Measurements from ENCODE around the gene CCDC15. TPM values are rescaled to one million over a fixed set of nuclear protein-coding genes. Genes with fewer than 3 reads are reported as not detected.

The CCDC15 gene
- total and polyA plus RNA-seq, 2 donors (not counting 1 experiment from before 2014, with no cell fraction given): 1.2 to 2.3 TPM

- Histone ChIP-seq H3K79me2 (ENCODE audit: control insufficient read depth, insufficient read depth, low read length) (no peaks in the 10 kb centered on the region), H3K9me3 (ENCODE audit: control insufficient read depth, insufficient read depth, low read depth, low read length) (no peaks in the 10 kb centered on the region), H3K27me3 (ENCODE audit: control insufficient read depth, insufficient read depth, low read length) (no peaks in the 10 kb centered on the region), H2AFZ (ENCODE audit: low read length) (no peak overlapping the region), H3K36me3 (ENCODE audit: control insufficient read depth, insufficient read depth, low read length) (no peaks in the 10 kb centered on the region), H3K4me1 (ENCODE audit: control insufficient read depth, extremely low read depth, insufficient read depth, low read length) (peaks cover 6% of the 10 kb centered on the region), H3K9ac (ENCODE audit: insufficient read depth, low read length) (no peak overlapping the region), H3K4me3 (replicated peaks in 1 of 4; ENCODE audit: control extremely low read depth in 1 of 4, insufficient read depth in 1 of 4, low read depth in 3 of 4, low read length in 4 of 4) (no peak overlapping the region), H4K20me1 (ENCODE audit: control insufficient read depth, extremely low read depth, insufficient read depth, low read length) (no peaks in the 10 kb centered on the region), H3K27ac (ENCODE audit: insufficient read depth, low read length) (no peak overlapping the region), H3K4me2 (ENCODE audit: extremely low read depth, insufficient read depth, low read length) (no peak overlapping the region)
- peak in 1 of 2 donors; percentile 51 for DNase-seq (ENCODE audit: low read depth in 2 of 2)
- TF ChIP-seq EZH2 (IDR thresholded peaks at IDR 0.05; ENCODE audit: low read length, missing control alignments) (no peak), CTCF (conservative IDR thresholded peaks at IDR 0.05 in 1 of 2, IDR thresholded peaks at IDR 0.05 in 1 of 2; ENCODE audit: low read depth in 1 of 2, low read length in 2 of 2) (no peak)
Measured at GRCh38 chr11:125075900-125076317, 121.9 kb downstream of the CCDC15 start.

GRCh38 chr11:125076378-125076945, 122.5 kb downstream of the CCDC15 start:
- TF ChIP-seq CTCF (conservative IDR thresholded peaks at IDR 0.05 in 1 of 2, IDR thresholded peaks at IDR 0.05 in 1 of 2; ENCODE audit: low read depth in 1 of 2, low read length in 2 of 2): no peak
- TF ChIP-seq EZH2 (IDR thresholded peaks at IDR 0.05; ENCODE audit: low read length, missing control alignments): no peak
- Histone ChIP-seq H3K79me2 (ENCODE audit: control insufficient read depth, insufficient read depth, low read length) (no peaks in the 10 kb centered on the region), H4K20me1 (ENCODE audit: control insufficient read depth, extremely low read depth, insufficient read depth, low read length) (no peaks in the 10 kb centered on the region), H3K27ac (ENCODE audit: insufficient read depth, low read length) (no peak overlapping the region), H3K4me2 (ENCODE audit: extremely low read depth, insufficient read depth, low read length) (no peak overlapping the region), H3K4me3 (replicated peaks in 1 of 4; ENCODE audit: control extremely low read depth in 1 of 4, insufficient read depth in 1 of 4, low read depth in 3 of 4, low read length in 4 of 4) (no peak overlapping the region), H3K9ac (ENCODE audit: insufficient read depth, low read length) (no peak overlapping the region), H3K4me1 (ENCODE audit: control insufficient read depth, extremely low read depth, insufficient read depth, low read length) (peaks cover under 1% of the 10 kb centered on the region), H3K36me3 (ENCODE audit: control insufficient read depth, insufficient read depth, low read length) (no peaks in the 10 kb centered on the region), H3K27me3 (ENCODE audit: control insufficient read depth, insufficient read depth, low read length) (no peaks in the 10 kb centered on the region), H2AFZ (ENCODE audit: low read length) (no peak overlapping the region), H3K9me3 (ENCODE audit: control insufficient read depth, insufficient read depth, low read depth, low read length) (no peaks in the 10 kb centered on the region)
- DNase-seq (ENCODE audit: low read depth in 2 of 2): no peak

DNA sequence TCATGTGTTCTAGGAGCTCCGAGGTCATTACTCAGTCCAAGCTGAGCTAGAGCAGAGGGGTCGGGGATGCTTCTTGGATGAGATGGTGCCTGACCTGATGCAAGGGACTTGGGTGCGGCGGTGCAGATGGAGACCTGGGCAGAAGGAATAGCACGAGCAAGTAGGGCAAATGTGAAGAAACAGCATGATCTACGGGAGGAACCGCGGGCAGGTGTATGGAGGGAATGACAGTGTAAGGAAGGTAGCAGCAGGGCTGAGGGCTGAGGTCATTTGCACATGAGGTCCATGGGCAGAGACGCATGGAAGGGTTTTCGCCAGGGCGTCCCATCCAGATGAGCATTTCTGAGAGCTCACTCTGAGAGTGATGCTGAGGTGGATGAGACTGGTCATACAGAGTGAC, 124.0 kb downstream of the CCDC15 start:
- no peak overlapping the region for H3K4me2 ChIP-seq (ENCODE audit: extremely low read depth, insufficient read depth, low read length)
- no peak for TF ChIP-seq CTCF (conservative IDR thresholded peaks at IDR 0.05 in 1 of 2, IDR thresholded peaks at IDR 0.05 in 1 of 2; ENCODE audit: low read depth in 1 of 2, low read length in 2 of 2)
- no peak for TF ChIP-seq EZH2 (IDR thresholded peaks at IDR 0.05; ENCODE audit: low read length, missing control alignments)
- no peaks in the 10 kb centered on the region for H3K36me3 ChIP-seq (ENCODE audit: control insufficient read depth, insufficient read depth, low read length)
- H4K20me1 ChIP-seq (ENCODE audit: control insufficient read depth, extremely low read depth, insufficient read depth, low read length): no peaks in the 10 kb centered on the region
- H3K4me1 ChIP-seq (ENCODE audit: control insufficient read depth, extremely low read depth, insufficient read depth, low read length): peaks cover 5% of the 10 kb centered on the region
- no peaks in the 10 kb centered on the region for H3K27me3 ChIP-seq (ENCODE audit: control insufficient read depth, insufficient read depth, low read length)
- no peak for DNase-seq (ENCODE audit: low read depth in 2 of 2)
- no peaks in the 10 kb centered on the region for H3K79me2 ChIP-seq (ENCODE audit: control insufficient read depth, insufficient read depth, low read length)
- no peak overlapping the region for H3K9ac ChIP-seq (ENCODE audit: insufficient read depth, low read length)
- H2AFZ ChIP-seq (ENCODE audit: low read length): no peak overlapping the region
- H3K9me3 ChIP-seq (ENCODE audit: control insufficient read depth, insufficient read depth, low read depth, low read length): no peaks in the 10 kb centered on the region
- H3K27ac ChIP-seq (ENCODE audit: insufficient read depth, low read length): no peak overlapping the region
- no peak overlapping the region for H3K4me3 ChIP-seq (replicated peaks in 1 of 4; ENCODE audit: control extremely low read depth in 1 of 4, insufficient read depth in 1 of 4, low read depth in 3 of 4, low read length in 4 of 4)
